ENCODE measurements around the gene SLU7.

- TF ChIP-seq POLR2AphosphoS5 (IDR thresholded peaks at IDR 0.05; ENCODE audit: low read depth, low read length) (no peak), TAF1 (IDR thresholded peaks at IDR 0.05; ENCODE audit: low read depth, low read length) (no peak), POU2F2 (IDR thresholded peaks at IDR 0.05; ENCODE audit: low read depth, low read length) (no peak), POLR2A (IDR thresholded peaks at IDR 0.05; ENCODE audit: low read depth, low read length) (no peak), SPI1 (IDR thresholded peaks at IDR 0.05; ENCODE audit: low read depth, low read length) (no peak), PAX5 (IDR thresholded peaks at IDR 0.05; ENCODE audit: insufficient read depth, low read length, severe bottlenecking) (no peak)
These were observed 41.6 kb upstream of the SLU7 start for GRCh38 chr5:160460377-160461049.
